ENCODE measurements around the gene CNTNAP2. TPM values are rescaled to one million over a fixed set of nuclear protein-coding genes. Genes with fewer than 3 reads are reported as not detected.

The CNTNAP2 gene
- total and polyA plus RNA-seq, 2 of the 13 experiments (the other 11 are each of a cell fraction or from before 2014, with no cell fraction given): 0.40 to 0.42 TPM

GRCh38 chr7:146321301-146321700 is 204.7 kb downstream of the CNTNAP2 start:
- in situ Hi-C loops (cut with HindIII; ENCODE audit: extremely low pct_ligation_motif_present, low pct_unique_long_range_greater_than_20kb): no loop called here
- H3K79me2 ChIP-seq (ENCODE audit: insufficient read depth, low read length): no peaks in the 10 kb centered on the region
- BruUV-seq (replicated peaks): no TSS peak
- no peak for DNase-seq (ENCODE audit: low spot score)
- H3K4me1 ChIP-seq (ENCODE audit: insufficient read depth, low read length): no peaks in the 10 kb centered on the region
- 0% methylated on average over 4 of the region's 4 CpGs for WGBS (ENCODE audit: low lambda C conversion rate)
- no peak overlapping the region for H3K9ac ChIP-seq (ENCODE audit: insufficient read depth, low read depth, low read length)
- no peak overlapping the region for H3K4me2 ChIP-seq (ENCODE audit: low read depth, low read length)
- H4K20me1 ChIP-seq (ENCODE audit: insufficient read depth, low read length): no peaks in the 10 kb centered on the region
- no peak for FAIRE-seq
- POLR2A ChIA-PET: no interaction called here
- H3K27me3 ChIP-seq (ENCODE audit: control insufficient read depth in 1 of 2, insufficient read depth in 2 of 2, low read length in 2 of 2): no peaks in the 10 kb centered on the region
- no peak overlapping the region for H3K27ac ChIP-seq (ENCODE audit: extremely low read length, insufficient read depth, low read length)
- ATAC-seq: no peak
- CTCF ChIA-PET (ENCODE audit: low intra/inter-chr PET ratio, low total read pairs): no interaction called here
- intact Hi-C loops (cut with micrococcal nuclease; ENCODE audit: unreplicated experiment): no loop called here
- H2AFZ ChIP-seq (ENCODE audit: low read length): no peak overlapping the region
- H3K9me3 ChIP-seq (ENCODE audit: low read length): peaks cover 32% of the 10 kb centered on the region
- no peaks in the 10 kb centered on the region for H3K36me3 ChIP-seq (replicated peaks in 1 of 2; ENCODE audit: control insufficient read depth in 1 of 2, insufficient read depth in 2 of 2, low read length in 2 of 2)
- H3K4me3 ChIP-seq (replicated peaks in 1 of 3; ENCODE audit: insufficient read depth in 1 of 3, low read depth in 2 of 3, low read length in 3 of 3): no peak overlapping the region
- TF ChIP-seq TEF (CRISPR knock-in tag; IDR thresholded peaks at IDR 0.05): no peak
- TF ChIP-seq GATAD1 (CRISPR knock-in tag; IDR thresholded peaks at IDR 0.05): no peak
- no peak for TF ChIP-seq SNAI1 (CRISPR knock-in tag; IDR thresholded peaks at IDR 0.05; ENCODE audit: borderline replicate concordance)
- no peak for TF ChIP-seq CERS6 (CRISPR knock-in tag; IDR thresholded peaks at IDR 0.05)
- no peak for TF ChIP-seq ZBTB37 (CRISPR knock-in tag; IDR thresholded peaks at IDR 0.05)
- no peak for TF ChIP-seq ZNF569 (CRISPR knock-in tag; IDR thresholded peaks at IDR 0.05; ENCODE audit: borderline replicate concordance)
- no peak for TF ChIP-seq ISL2 (CRISPR knock-in tag; IDR thresholded peaks at IDR 0.05)
- TF ChIP-seq CCAR2 (optimal IDR thresholded peaks at IDR 0.05; ENCODE audit: low read depth, low read length): no peak
- no peak for TF ChIP-seq ZBTB42 (CRISPR knock-in tag; IDR thresholded peaks at IDR 0.05)
- no peak for TF ChIP-seq ZSCAN30 (CRISPR knock-in tag; IDR thresholded peaks at IDR 0.05)
- TF ChIP-seq JUN (CRISPR knock-in tag; IDR thresholded peaks at IDR 0.05): no peak
- no peak for TF ChIP-seq ZNF136 (CRISPR knock-in tag; IDR thresholded peaks at IDR 0.05; ENCODE audit: low read depth)
- no peak for TF ChIP-seq ZNF574 (CRISPR knock-in tag; IDR thresholded peaks at IDR 0.05)
- no peak for TF ChIP-seq ZNF414 (CRISPR knock-in tag; IDR thresholded peaks at IDR 0.05)
- TF ChIP-seq BCLAF1 (IDR thresholded peaks at IDR 0.05): no peak
